Gastrocnemius medialis (tissue), 4 donors: ENCODE data around the gene MECR.

ENCODE experiments used
- CTCF ChIP-seq, 5 experiments: fragments of 450-650 bp in 3 of 5; fragments of 200-600 bp in 2 of 5; sonication (generic) in 2 of 5; IDR thresholded peaks in 4 of 5; conservative IDR thresholded peaks in 1 of 5; 1 replicate in 4 of 5; 2 replicates in 1 of 5; pipeline ENCODE4 v1.5.1; 2016 to 2019; ENCODE audit warnings: antibody characterized with exemption in 5 of 5, mild to moderate bottlenecking in 3 of 5, moderate library complexity in 3 of 5
- POLR2A ChIP-seq, 2 donors: fragments of 450-650 bp; IDR thresholded peaks; one replicate each; pipeline ENCODE4 v1.6.1; 2017; ENCODE audit warnings: antibody characterized with exemption in 2 of 2, mild to moderate bottlenecking in 2 of 2, moderate library complexity in 2 of 2

GRCh38 chr1:29270929-29271521 lies 40.3 kb upstream of the MECR start:
- TF ChIP-seq CTCF (IDR thresholded peaks at IDR 0.05 in 4 of 5, conservative IDR thresholded peaks at IDR 0.05 in 1 of 5) (no peak), POLR2A (IDR thresholded peaks at IDR 0.05) (no peak)
